Activated T-cell treated with anti-CD3 and anti-CD28 coated beads, Interleukin-2, amount 50 U/mL, for 1 hour (primary cell): ENCODE data around the gene CACNG4.

Source experiments
- DNase-seq: peaks from one replicate; pipeline ENCODE4 v3.0.0-alpha.2; 2020

CACNG4 gene

DNA sequence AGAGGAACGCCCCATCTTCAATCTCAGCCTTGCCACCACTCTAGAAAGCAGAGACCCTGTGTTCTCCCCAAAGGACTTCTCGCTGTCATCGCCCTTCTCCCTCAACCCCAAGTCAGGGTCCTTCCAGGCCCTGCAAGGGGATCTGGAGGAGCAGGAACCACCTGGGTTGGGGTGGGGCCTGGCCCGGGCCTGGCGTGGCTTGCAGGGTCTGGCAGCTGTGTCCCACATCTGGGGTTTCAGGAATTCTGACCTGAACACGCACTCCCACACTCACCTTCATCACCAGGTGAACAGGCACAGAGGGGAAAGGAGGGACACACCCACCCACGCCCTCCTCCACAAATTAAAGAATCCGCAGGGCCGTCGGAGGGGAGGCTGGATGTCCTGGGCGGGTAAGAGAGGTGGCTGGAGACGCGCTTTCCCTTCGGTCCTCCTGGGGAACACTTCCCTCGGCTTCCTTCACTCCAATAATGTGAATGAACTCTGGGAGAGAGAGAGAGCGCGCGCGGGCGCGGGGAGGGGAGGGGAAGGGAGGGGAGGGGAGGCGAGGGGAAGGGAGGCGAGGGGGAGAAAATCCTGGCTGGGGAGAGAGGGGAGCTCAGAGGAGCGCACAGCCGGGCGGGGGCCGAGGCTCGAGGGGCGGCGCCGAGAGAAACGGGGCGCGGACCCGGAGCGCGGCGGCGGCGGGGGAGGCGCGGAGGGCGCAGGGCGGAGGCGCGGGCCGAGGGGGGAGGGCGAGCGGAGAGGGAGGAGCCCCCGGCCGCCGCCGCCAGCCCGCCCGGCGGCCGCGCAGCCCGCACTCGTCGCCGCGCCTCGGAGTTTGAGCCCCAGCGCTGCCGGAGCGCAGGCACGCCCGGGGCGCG lies at the start of gene CACNG4:
CACNG4 (plus strand) TSS at position 799 of the 863 bp plus-strand sequence. CDS start 205 bp downstream, outside the sequence.
- no peak for DNase-seq

DNA sequence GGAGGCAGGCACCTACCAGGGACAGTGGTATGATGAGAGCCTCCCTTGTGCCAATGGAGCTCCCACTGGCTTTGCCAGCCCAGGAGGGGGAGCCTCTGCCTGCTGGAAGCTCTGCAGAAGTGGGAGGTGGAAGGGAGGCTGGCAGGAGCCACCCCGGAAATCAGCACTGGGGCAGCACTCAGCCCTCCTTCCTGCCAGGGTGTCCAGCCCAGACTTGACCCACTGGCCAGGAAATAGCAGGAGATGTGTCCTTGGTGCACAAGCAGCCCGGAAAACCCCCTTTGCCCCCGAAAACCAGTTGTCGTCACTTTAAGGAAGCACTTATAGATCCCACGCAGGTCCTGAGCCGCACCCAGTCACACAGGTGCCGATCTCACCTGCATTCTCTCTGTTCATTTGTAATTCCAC lies 49.3 kb upstream of the CACNG4 start:
- DNase-seq: no peak

GRCh38 chr17:66915792-66916191 lies 48.7 kb upstream of the CACNG4 start:
- DNase-seq: no peak

GRCh38 chr17:66916946-66917345 lies 47.6 kb upstream of the CACNG4 start:
- no peak for DNase-seq

- DNase-seq: no peak
Measured at GRCh38 chr17:66918896-66919295, 45.6 kb upstream of the CACNG4 start.

GRCh38 chr17:66920435-66920834 lies 44.1 kb upstream of the CACNG4 start:
- no peak for DNase-seq

GRCh38 chr17:66920950-66921349 lies 43.6 kb upstream of the CACNG4 start:
- DNase-seq: no peak

GRCh38 chr17:66923886-66924285 lies 40.6 kb upstream of the CACNG4 start:
- DNase-seq: no peak

GRCh38 chr17:66925811-66926500 lies 38.6 kb upstream of the CACNG4 start:
- no peak for DNase-seq

GRCh38 chr17:66928949-66929348 lies 35.6 kb upstream of the CACNG4 start:
- no peak for DNase-seq

DNA sequence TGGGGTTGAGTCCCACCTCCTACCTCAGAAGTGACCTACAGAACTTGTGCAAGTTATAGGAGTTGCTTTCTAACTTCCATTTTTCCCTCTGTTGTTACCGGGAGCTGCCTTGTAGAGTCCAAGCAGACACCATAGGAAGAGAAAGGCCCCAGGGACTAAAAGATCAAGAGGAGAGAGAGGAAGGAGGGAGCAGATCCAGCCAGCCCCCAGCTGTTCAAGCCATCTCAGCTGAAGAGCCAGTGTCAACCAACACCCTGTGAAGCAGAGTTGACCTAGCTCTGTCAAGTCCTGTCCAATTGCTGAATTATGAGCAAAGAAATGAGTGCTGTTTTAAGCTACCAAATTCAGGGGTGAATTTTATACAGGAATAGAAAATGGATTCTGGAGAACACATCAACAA lies 34.9 kb upstream of the CACNG4 start:
- DNase-seq: no peak

DNA sequence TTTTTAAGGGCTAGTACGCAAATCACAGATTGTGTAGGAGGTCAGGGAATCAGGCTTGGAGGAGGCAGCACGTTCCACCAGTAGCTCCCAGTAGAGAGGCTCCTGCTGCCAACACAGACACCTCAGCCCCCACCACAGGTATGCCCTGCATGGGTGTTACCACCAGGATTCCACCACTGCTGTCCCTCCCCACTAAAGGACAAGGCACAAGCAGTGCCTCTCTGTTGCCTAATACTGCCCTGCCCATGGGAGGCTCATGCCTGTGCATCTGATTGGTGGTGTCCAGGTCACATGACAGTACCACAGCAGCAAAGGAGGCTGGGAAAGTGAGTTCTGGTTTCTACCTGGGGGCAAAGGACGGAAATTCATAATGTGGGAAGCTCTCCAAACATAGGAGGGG lies 33.6 kb upstream of the CACNG4 start:
- no peak for DNase-seq

- no peak for DNase-seq
Measured at GRCh38 chr17:66932311-66932710, 32.2 kb upstream of the CACNG4 start.

- no peak for DNase-seq
Measured at GRCh38 chr17:66934040-66934439, 30.5 kb upstream of the CACNG4 start.

DNA sequence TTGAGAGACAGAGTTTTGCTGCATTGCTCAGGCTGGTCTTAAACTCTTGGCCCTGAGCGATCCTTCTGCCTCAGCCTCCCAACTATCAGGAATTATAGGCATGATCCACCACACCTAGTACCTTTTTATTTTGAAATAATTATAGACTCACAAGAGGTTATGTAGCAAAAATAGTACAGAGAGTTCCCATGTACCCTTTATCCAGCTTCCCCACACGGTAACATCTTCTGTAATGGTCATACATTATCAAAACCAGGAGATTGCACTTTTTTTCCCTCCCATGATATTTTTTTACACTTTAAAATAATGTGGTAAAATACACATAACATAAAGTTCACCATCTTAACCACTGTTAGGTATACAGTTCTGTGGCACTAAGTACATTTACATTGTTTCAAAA lies 28.8 kb upstream of the CACNG4 start:
- no peak for DNase-seq

DNA sequence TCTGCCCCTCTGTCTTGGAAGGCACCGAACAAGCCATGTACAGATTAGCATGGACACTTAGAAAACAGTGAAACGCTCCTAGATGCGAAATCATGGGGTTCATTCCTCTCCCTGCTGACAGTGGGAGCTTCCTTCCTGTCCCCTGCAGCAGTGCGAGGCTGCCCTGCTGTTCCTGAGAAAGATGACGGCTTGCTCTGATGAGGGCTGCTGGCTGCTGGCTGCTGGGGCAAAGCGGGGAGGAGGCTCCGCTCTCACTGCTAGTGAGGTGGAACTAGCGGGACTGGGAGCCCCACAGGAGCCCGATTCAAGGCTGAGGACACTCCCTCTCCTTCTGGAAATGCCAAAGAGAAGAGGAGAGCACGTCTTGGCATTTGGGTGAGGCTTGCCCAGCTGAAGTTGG lies 25.9 kb upstream of the CACNG4 start:
- DNase-seq: no peak

- DNase-seq: no peak
Measured at GRCh38 chr17:66939461-66940114, 24.9 kb upstream of the CACNG4 start.

DNA sequence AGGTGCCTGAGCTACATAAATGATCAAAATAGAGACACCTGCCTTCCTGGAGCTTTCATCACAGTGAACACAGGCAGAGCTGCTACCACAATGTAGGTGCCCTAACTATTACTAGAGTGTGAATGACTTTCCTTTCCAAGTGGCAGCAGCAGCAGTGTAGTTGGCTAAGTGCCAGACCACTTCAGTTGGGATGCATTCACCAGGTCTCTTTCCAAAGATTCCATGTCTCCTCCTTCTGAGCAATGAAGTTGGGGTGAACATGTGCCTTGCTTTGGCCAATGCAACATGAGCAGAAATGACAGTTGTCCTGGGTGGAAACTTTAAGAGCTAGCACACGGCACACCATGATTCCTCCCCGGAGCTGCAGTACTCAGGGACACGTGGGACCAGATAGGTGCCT lies 23.3 kb upstream of the CACNG4 start:
- DNase-seq: no peak

- no peak for DNase-seq
Measured at GRCh38 chr17:66941773-66942450, 22.6 kb upstream of the CACNG4 start.

GRCh38 chr17:66942451-66943264 lies 21.8 kb upstream of the CACNG4 start:
- DNase-seq: no peak

DNA sequence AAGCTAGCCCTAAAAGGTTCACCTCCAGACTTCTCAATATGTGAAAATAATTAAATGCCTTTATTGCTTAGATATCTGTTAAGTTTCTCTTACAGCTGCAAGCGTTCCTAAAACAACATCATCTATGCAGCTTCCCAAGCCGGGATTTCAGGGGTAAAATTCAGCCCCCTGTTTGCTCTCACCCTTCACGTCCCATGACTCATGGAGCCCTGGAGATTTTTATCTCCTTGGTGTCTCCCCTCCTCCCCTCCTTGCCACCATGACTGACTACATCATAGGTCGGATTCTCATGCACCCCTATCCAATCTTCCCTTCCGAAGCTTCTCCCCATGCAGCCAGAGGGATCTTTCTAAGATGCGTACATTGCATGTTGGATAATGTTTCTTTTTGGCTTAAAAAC lies 21.0 kb upstream of the CACNG4 start:
- no peak for DNase-seq
